DMS53 (cell line): ENCODE results near the gene PLBD2.

ENCODE experiments used
- DNase-seq: peaks from one replicate; lab custom pipeline; 2025; lab: John Stamatoyannopoulos, UW

Gene PLBD2

DNA sequence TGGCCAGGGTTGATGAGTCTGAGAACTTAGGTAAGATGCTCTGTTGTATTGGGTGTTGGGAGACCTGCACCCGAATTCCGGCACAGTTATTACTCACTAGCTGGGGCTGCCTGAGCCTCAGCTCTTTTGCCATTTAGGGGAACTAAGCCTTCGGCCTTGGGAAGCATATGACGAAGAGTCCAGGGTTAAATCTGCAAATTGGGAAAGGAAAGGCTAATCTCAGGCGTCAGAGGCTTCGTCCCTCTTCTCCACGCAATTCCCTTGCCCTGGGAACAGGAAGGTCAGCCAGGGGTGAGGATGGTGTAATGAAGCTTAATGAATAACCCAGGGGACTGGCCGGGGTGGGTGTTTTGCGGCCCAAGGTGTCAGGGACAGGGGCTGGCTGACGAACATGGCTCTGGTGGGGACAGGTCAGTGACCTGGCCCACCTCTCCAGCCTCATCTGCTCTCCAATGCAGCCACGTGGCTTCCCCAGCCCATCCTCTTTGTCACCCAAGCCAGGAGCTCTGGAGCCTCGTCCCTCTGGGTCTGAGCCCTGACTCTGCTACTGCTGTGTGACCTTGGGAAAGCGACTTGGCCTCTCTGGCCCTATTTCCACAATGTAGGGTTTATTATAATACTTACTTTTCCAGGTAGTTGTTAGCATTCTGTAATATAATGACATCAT lies 60.0 kb downstream of the PLBD2 start:
- peak; percentile 29 for DNase-seq

DNA sequence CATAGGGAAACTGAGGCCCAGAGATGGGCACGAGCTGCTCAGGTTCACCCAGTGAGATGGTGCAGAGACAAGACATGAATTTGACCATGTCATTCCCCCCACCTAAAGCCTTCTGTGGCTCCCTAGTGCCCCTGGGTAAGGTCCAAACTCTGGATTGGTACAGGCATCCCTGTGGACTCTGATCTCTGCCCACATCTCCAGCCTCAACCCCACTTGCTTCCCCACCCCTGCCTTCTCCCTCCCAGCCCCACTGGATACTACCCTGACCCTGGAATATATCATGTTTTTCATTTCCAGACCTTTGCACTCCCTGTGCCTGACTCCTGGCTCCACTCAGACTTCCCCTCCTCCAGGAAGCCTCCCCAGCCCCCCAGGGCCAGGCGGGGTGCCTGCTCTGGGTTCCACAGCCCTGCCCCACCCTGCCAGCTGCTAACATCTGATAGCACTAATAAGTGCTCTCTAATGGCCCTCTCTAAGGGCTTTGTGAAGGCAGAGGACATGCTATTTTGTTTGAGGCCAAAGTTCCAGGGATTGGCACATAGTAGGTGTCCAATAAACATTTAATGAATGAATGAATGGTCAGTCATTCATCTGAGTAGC lies 62.7 kb downstream of the PLBD2 start:
- DNase-seq: no peak

DNA sequence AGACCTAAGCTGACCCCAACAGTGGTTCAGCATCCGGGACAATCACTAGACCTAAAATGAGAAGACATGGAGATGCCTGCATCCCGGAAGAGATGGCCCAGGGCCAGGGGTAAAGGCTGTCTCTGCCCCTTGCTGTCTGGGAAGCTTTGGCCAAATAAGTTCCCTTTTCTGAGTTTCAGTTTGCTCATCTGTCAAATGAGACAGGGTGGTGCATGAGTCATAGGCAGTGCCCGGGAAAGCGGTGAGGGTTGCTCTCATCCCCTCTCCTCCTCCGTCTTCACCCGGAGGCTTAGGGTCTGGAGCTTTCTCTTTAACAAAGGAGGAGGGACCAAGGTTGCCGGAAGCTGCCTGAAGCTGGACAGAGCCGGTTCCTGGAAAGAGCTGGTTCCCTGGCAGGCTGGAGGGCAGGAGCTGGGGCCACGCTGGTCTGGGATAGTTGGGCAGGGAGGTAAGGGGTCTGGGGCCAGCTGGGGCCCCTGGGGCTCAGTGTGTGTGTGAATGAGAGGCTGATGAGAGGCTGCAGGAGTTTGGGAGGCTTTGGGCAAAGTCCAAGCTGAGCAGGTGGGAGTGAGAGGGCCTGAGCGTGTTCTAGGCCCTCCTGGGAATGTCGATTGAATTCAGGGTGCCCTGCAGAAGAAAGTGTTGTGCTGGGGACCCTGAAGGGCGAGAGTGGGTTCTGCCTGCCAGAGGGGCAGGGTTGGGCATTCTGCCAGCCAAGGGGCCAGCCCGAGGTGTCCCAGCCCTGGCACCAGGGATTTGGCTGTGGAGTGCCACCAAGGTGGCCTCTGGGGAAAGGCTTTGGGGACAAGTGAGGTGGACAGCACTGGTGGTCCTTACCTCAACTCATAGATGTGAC lies 63.9 kb downstream of the PLBD2 start, which contains the start of gene SDSL:
SDSL (plus strand) TSS at position 351 of the 856 bp plus-strand sequence. CDS start 5,603 bp downstream, outside the sequence.
- DNase-seq: peak; percentile 97

DNA sequence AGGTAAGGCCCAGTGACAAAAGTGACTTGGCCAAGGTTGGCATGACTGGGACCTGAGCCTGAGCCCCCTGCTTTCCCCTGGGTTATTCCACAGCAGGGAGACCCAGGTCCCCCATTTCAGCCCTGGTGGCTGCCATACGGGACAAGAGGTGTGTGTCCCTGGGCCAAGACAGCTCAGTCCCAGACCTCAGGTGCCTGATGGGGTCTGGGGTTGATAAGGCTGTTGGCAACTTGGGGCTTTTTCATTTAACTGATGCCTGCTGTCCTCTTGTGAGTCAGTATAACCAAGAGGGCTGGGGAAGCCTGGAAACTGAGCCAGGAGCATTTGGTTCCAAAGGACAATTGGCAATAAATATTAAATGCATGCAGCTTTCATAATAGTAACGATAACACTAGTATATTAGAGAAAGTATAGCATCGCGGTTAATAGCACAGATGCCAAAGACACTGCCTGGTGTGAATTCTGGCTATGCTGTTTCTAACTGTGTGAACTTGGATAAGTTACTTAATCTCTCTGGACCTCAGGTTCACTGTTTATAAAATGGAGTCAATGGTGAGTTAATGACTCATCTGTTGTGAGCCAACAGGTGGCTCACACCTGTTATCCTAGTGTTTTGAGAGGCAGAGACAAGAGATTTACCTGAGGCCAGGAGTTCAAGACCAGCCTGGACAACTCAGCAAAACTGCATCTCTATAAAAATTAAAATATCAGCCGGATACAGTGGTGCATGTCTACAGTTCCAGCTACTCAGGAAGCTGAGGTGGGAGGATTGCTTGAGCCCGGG lies 64.7 kb downstream of the PLBD2 start:
- peak; percentile 53 for DNase-seq

DNA sequence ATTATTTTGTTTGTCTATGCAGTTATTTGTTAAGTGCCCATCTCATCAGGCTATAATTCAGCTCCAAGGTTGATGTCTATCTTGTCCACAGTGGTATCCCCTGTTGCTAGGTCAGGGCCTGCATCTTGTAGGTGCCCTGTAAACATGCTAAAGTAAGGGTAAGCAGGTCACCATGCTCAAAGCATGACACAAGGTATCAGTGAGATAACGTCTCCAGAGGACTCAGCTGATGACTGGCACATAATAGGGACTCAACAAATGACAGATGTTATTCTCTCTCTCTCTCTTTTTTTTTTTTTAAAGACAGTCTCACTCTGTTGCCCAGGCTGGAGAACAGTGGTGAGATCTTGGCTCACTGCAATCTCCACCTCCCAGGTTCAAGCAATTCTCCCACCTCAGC lies 66.1 kb downstream of the PLBD2 start:
- no peak for DNase-seq

DNA sequence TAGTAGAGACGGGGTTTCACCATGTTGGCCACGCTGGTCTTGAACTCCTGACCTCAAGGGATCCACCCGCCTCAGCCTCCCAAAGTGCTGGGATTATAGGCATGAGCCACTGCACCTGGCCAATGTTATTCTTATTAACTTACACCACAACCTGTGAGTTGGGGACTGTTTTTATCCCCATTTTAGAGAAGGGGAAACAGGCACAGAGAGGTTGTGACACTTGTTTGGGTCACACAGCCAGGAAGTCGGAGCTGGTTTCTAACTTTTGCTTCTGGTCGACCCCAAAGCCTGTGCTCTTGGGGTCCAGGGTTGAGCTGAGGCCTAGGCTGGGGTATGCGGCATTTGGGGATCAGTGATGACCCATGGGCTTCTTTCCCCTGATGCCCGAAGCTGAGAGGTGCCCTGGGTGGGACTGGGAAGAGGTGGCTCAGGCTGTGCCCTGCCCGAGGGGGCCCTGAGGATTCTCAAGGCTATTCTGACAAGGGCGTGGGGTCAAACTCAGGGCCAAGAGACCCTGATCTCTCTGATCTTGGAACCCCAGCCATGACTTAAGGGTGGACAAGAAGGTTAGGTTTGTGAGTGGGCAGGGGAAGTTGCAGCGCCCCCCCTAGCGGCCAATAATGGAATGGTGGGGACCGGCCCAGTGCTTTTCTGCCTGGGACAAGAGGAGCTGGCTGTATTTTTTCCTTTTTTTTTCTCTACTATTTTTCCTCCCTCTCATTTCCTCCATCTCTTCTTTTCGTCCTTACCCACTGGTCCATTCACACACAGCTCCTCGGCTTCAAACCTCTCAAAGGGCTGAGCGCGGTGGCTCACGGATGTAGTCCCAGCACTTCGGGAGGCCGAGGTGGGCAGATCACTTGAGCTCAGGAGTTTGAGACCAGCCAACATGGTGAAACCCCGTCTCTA lies 66.8 kb downstream of the PLBD2 start:
- DNase-seq: peak; percentile 72

DNA sequence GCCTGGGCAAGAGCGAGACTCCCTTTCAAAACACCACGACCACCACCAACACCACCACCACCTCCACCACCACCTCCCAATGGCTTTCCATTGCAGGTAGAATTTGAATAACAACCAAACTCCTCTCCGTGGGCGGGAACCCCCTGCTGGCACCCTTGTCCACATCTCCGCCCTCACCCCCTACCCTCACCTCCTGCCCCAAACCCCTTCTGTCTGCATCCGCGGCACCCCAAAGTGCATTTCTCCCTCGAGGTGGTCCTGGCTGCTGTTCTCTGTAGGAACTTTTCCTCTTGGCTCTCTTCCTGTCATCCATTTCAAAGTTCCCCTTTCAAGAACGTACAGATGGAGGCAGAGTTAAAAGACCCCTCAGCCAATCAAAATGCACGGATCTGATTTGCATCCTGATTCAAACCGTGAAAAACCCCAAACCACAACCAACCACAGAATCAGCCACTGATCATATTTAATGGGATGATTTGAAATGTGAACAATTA lies 67.6 kb downstream of the PLBD2 start:
- no peak for DNase-seq

DNA sequence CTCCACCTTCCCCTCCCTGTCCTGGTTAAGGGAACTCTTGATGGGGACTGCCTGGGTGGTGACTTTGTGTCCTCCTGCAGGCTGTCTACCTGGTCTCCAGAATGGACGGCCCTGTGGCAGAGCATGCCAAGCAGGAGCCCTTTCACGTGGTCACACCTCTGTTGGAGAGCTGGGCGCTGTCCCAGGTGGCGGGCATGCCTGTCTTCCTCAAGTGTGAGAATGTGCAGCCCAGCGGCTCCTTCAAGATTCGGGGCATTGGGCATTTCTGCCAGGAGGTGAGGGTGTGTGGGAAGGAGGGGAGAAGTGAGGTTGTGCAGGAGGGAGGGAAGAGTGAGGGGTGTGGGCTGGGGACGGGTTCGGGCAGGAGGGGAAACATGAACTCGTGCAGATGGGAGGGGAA lies 69.5 kb downstream of the PLBD2 start:
- DNase-seq: no peak

DNA sequence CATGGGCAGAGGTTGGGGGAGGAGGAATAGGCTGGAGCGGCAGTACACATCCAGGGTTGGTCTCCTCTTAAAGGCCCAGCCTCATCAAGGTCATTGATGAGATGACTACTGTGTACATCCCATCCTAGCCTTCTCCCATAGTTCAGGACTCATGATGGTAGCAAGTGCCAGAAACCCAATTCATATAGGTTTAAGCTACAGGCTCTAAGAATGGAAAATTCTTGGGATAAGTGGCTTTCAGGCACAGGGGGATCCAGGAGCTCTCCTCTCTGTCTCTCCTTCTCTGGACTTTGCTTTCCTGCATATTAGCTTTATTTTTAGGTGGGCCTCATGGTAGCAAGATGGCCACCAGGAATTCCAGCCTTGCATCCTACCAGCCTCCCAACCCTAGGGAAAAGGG lies 70.1 kb downstream of the PLBD2 start:
- no peak for DNase-seq

DNA sequence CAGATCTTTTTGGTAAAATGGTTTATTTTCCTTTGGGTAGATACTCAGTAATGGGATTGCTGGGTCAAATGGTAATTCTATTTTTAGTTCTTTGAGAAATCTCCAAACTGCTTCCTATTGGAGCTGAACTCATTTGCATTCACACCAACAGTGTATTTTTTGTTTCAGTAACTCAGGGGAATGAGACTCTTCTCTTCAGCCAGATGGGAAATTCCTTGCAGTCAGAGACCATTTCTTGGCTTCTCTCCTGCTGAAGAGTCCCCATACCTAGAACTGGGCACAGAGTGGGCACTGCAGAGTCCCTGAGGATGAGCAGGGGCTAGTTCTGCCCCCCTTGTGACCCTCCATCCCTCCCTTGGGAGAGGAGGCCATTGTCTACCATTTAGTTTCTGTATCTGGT lies 74.6 kb downstream of the PLBD2 start:
- no peak for DNase-seq

DNA sequence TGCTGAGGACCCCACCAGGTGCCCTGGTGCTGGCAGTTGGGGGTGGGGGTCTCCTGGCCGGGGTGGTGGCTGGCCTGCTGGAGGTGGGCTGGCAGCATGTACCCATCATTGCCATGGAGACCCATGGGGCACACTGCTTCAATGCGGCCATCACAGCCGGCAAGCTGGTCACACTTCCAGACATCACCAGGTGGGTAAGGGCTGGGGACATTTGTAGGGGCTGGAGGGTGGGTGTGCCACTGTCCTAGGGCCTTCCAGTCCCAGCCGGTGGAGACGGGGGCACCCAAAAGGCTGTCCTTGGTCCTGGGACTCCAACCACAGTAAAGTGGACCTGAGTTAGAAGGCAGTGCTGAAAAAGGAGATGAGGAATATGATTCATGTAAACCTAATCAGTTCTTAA lies 77.0 kb downstream of the PLBD2 start:
- no peak for DNase-seq

DNA sequence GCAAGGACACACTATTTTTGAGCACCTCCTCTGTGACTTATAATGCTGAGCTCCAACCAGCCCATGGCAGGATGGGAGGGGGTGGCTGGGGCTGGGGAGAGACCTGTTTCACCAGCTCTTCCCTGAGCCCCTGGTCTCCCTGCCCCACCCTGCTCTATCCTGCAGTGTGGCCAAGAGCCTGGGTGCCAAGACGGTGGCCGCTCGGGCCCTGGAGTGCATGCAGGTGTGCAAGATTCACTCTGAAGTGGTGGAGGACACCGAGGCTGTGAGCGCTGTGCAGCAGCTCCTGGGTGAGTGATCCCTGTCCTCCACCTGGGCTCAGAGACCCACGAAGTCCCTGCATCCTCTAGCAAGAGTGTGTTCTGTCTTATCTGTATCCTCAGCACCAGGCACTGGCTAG lies 78.2 kb downstream of the PLBD2 start:
- DNase-seq: no peak

DNA sequence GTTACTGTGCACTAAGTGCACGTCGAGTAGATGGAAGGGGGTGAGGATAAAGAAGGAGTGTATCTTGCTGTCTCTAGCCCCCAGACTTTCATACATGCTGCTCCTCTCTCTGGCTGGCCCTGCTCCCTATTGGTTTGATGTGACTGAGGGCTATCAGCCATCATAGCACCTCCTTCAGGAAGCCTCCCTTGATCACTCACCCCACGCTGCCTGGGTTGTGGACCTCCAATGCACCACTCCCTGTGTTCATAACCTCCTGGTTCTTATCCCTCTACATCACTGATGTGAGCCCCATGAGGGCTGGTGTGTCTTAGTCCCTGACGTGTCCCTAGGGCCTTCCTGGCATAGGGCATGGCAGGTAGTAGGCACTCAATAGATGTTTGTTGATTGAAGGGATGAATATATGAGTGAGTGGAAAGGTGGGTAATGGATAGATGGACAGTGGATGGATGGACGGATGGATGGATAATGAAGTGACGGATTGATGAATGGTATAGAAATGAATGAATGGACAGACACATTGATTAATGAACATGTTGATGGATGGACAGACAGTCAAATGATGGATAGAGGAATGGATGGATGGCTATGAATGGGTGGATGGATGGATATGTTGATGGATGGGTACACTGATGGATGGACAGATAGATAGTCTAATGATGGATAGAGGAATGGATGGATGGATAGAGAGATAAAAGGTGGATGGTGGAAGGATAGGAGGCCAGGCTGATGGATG lies 78.8 kb downstream of the PLBD2 start:
- DNase-seq: no peak

DNA sequence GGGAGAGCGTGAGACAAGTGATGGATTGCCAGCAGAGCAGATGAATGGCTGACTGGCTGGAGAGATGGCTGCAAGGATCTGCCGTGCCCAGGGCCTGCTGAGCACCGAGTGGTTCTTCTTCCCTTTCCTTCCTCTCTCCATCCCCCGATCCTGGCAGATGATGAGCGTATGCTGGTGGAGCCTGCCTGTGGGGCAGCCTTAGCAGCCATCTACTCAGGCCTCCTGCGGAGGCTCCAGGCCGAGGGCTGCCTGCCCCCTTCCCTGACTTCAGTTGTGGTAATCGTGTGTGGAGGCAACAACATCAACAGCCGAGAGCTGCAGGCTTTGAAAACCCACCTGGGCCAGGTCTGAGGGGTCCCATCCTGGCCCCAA lies 79.3 kb downstream of the PLBD2 start:
- no peak for DNase-seq

DNA sequence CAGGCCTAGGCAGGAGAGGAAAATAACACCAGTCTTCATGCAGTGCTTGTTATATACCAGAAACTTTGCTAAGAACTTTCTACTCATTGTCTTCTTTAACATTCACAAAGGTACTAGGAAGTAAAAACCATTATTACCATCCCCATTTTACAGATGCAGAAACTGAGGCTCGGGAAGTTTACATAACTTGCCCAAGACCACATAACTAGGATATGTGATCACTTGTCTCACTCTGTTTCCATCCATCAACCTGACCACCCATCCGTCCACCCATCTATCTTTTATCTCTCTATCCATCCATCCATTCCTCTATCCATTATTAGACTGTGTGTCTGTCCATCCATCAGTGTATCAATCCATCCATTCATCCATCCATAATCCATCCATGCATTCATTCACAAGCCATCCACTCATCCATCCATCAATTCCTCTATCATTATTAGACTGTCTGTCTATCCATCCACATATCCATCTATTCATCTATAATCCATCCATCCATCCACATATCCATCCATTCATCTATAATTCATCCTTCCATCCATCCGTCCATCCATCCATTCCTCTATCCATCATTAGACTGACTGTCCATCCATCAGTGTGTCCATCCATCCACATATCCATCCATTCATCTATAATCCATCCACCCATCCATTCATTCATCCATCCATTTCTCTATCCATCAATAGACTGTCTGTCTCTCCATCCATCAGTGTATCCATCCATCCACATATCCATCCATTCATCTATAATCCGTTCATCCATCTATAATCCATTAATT lies 80.3 kb downstream of the PLBD2 start:
- no peak for DNase-seq

DNA sequence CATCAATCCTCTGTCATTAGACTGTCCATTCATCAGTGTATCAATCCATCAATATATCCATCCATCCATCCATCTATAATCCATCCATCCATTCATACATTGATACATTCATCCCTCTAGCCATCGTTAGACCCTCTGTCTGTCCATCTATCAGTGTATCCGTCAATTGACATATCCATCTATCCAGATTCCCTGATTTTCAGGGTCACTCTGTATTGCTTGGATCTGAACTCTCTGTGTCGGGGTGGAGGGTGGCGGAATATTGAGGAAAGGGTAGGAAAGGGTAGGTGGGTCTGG lies 80.9 kb downstream of the PLBD2 start:
- DNase-seq: no peak

DNA sequence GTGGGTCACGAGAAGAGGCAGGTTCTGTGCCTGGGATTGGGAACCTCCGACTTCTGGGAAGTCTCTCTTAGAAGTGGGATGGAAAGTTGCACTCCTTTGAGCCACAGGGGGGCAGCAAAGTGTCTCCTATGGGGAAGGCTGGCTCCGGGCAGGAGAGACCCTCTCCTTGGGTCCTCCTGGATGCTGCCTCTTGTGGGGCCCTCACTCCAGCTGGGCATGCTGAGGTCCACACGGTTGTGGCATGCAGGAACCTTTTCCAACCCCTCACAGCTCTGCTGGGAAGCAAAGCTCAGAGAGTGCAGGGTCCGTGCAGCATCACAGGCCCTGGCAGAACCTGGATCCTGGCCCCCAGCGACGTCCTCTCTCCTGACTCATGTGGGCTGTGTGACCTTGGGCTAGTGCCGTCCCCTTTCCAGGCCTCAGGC lies 81.2 kb downstream of the PLBD2 start:
- DNase-seq: peak; percentile 84

DNA sequence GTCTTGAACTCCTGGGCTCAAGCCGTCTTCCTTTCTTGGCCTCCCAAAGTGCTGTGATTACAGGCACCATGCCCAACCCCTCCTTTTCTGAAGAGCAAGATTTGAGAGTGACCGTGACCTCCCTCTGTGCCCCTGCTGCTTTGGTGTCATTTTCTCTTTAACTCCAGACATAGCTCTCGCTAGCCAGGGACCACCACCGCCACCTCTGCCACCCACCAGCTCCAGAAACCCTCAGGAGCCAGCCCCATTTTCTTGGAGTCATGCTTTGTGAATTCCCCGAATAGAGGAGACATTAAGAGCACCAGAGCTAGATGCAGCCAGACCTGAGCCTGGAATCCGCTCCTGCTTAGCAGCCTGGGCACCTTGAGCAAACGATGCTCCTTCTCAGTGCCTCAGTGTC lies 81.9 kb downstream of the PLBD2 start:
- DNase-seq: no peak
